Measurements from ENCODE around the gene ZFC3H1. TPM values are rescaled to one million over a fixed set of nuclear protein-coding genes. Genes with fewer than 3 reads are reported as not detected.

Gene ZFC3H1
- polyA plus RNA-seq, 1 donor (not counting 4 experiments of a cell fraction or from before 2014, with no cell fraction given), result 56.3 TPM

- no peak for DNase-seq (ENCODE audit: low read depth, low spot score)
Measured at GRCh38 chr12:71682466-71682865, 18.8 kb upstream of the ZFC3H1 start.

GRCh38 chr12:71671816-71672215 is 8.2 kb upstream of the ZFC3H1 start:
- Histone ChIP-seq H3K4me2 (ENCODE audit: control insufficient read depth, extremely low read depth, insufficient read depth, low read depth, low read length) (no peak overlapping the region), H3K9me3 (ENCODE audit: control insufficient read depth, low read depth, low read length) (no peaks in the 10 kb centered on the region), H3K27me3 (ENCODE audit: control insufficient read depth, extremely low read depth, insufficient read depth, low read length) (no peaks in the 10 kb centered on the region), H2AFZ (ENCODE audit: control insufficient read depth, low read length) (no peak overlapping the region), H4K20me1 (ENCODE audit: control insufficient read depth, extremely low read depth, insufficient read depth, low read length) (no peaks in the 10 kb centered on the region), H3K27ac (ENCODE audit: control insufficient read depth, insufficient read depth, low read length) (no peak overlapping the region), H3K4me3 (ENCODE audit: control insufficient read depth in 2 of 3, extremely low read depth in 1 of 3, insufficient read depth in 2 of 3, low read depth in 1 of 3, low read length in 3 of 3) (no peak overlapping the region), H3K9ac (ENCODE audit: control insufficient read depth, extremely low read depth, insufficient read depth, low read length) (no peak overlapping the region), H3K36me3 (ENCODE audit: control insufficient read depth in 2 of 2, extremely low read depth in 1 of 2, insufficient read depth in 2 of 2, low read length in 2 of 2) (no peaks in the 10 kb centered on the region), H3K79me2 (ENCODE audit: control insufficient read depth, insufficient read depth, low read length) (no peaks in the 10 kb centered on the region), H3K4me1 (ENCODE audit: control insufficient read depth, extremely low read depth, insufficient read depth, low read length) (no peaks in the 10 kb centered on the region), H3K9me1 (ENCODE audit: control insufficient read depth, extremely low read depth, insufficient read depth, low read length) (no peaks in the 10 kb centered on the region)
- FAIRE-seq (no peak), DNase-seq (ENCODE audit: low read depth, low spot score) (no peak)
- dilution Hi-C loops (cut with MboI; ENCODE audit: extremely low pct_ligation_motif_present, low sequenced_read_pairs), result no loop called here
- TF ChIP-seq CTCF (optimal IDR thresholded peaks at IDR 0.05 in 1 of 3, IDR thresholded peaks at IDR 0.05 in 1 of 3, conservative IDR thresholded peaks at IDR 0.05 in 1 of 3; ENCODE audit: extremely low read depth in 1 of 3, insufficient read depth in 2 of 3, low read length in 3 of 3), result no peak
- no peak for TF ChIP-seq EZH2 (IDR thresholded peaks at IDR 0.05; ENCODE audit: low read length)

More at GRCh38 chr12:71682466-71682865, 18.8 kb upstream of the ZFC3H1 start:
- H3K9me1 ChIP-seq (ENCODE audit: control insufficient read depth, extremely low read depth, insufficient read depth, low read length), result no peaks in the 10 kb centered on the region
- H3K4me2 ChIP-seq (ENCODE audit: control insufficient read depth, extremely low read depth, insufficient read depth, low read depth, low read length), result no peak overlapping the region
- no peaks in the 10 kb centered on the region for H3K36me3 ChIP-seq (ENCODE audit: control insufficient read depth in 2 of 2, extremely low read depth in 1 of 2, insufficient read depth in 2 of 2, low read length in 2 of 2)
- dilution Hi-C loops (cut with MboI; ENCODE audit: extremely low pct_ligation_motif_present, low sequenced_read_pairs), result no loop called here
- no peak overlapping the region for H3K4me3 ChIP-seq (ENCODE audit: control insufficient read depth in 2 of 3, extremely low read depth in 1 of 3, insufficient read depth in 2 of 3, low read depth in 1 of 3, low read length in 3 of 3)
- TF ChIP-seq EZH2 (IDR thresholded peaks at IDR 0.05; ENCODE audit: low read length) (no peak), CTCF (optimal IDR thresholded peaks at IDR 0.05 in 1 of 3, IDR thresholded peaks at IDR 0.05 in 1 of 3, conservative IDR thresholded peaks at IDR 0.05 in 1 of 3; ENCODE audit: extremely low read depth in 1 of 3, insufficient read depth in 2 of 3, low read length in 3 of 3) (no peak)
- H3K9me3 ChIP-seq (ENCODE audit: control insufficient read depth, low read depth, low read length), result no peaks in the 10 kb centered on the region
- no peak for FAIRE-seq
- H3K27ac ChIP-seq (ENCODE audit: control insufficient read depth, insufficient read depth, low read length), result no peak overlapping the region
- peaks cover 9% of the 10 kb centered on the region for H3K4me1 ChIP-seq (ENCODE audit: control insufficient read depth, extremely low read depth, insufficient read depth, low read length)
- H2AFZ ChIP-seq (ENCODE audit: control insufficient read depth, low read length), result no peak overlapping the region
- H4K20me1 ChIP-seq (ENCODE audit: control insufficient read depth, extremely low read depth, insufficient read depth, low read length), result no peaks in the 10 kb centered on the region
- no peaks in the 10 kb centered on the region for H3K27me3 ChIP-seq (ENCODE audit: control insufficient read depth, extremely low read depth, insufficient read depth, low read length)
- no peak overlapping the region for H3K9ac ChIP-seq (ENCODE audit: control insufficient read depth, extremely low read depth, insufficient read depth, low read length)
- H3K79me2 ChIP-seq (ENCODE audit: control insufficient read depth, insufficient read depth, low read length), result no peaks in the 10 kb centered on the region

Data from keratinocyte (primary cell).